GM23338 (cell line): ENCODE measurements around the gene DDX46. TPM values are rescaled to one million over a fixed set of nuclear protein-coding genes. Genes with fewer than 3 reads are reported as not detected.

ENCODE experiments used
- ATAC-seq: fragments of 200-7000 bp; cut with Tn5 transposase; 3 replicates; pipeline ENCODE4 v1.9.1; 2020
- DNase-seq: peaks from one replicate; pipeline ENCODE4 v3.0.0-alpha.2; 2015; ENCODE audit warnings: low spot score
- H2AFZ ChIP-seq: fragments of 200-600 bp; sonication (generic); 2 replicates; pipeline ENCODE4 v1.8.0; 2016; ENCODE audit warnings: antibody characterized with exemption, mild to moderate bottlenecking, moderate library complexity
- H3F3A ChIP-seq: fragments of 200-600 bp; sonication (generic); replicated peaks from 2 replicates; pipeline ENCODE4 v1.8.0; 2017; ENCODE audit warnings: antibody characterized with exemption, mixed run types, low read depth
- H3K27ac ChIP-seq: fragments of 200-600 bp; sonication (generic); 2 replicates; pipeline ENCODE4 v1.6.1; 2016; ENCODE audit warnings: low read depth
- H3K27me3 ChIP-seq: fragments of 200-600 bp; sonication (generic); 2 replicates; pipeline ENCODE4 v1.8.0; 2016; ENCODE audit warnings: mild to moderate bottlenecking, mixed run types, moderate library complexity; ENCODE audit not compliant: insufficient read depth
- H3K36me3 ChIP-seq: fragments of 200-600 bp; sonication (generic); 2 replicates; pipeline ENCODE4 v1.8.0; 2016; ENCODE audit warnings: mild to moderate bottlenecking; ENCODE audit not compliant: insufficient read depth
- H3K4me1 ChIP-seq: fragments of 200-600 bp; sonication (generic); 2 replicates; pipeline ENCODE4 v1.8.0; 2016; ENCODE audit warnings: mild to moderate bottlenecking, moderate library complexity; ENCODE audit not compliant: insufficient read depth
- H3K4me2 ChIP-seq: fragments of 200-600 bp; sonication (generic); 2 replicates; pipeline ENCODE4 v1.7.1; 2017; ENCODE audit warnings: mixed run types
- H3K4me3 ChIP-seq: fragments of 200-600 bp; sonication (generic); 2 replicates; pipeline ENCODE4 v1.6.1; 2016; ENCODE audit warnings: mixed run types
- H3K79me2 ChIP-seq: fragments of 200-600 bp; sonication (generic); replicated peaks from 2 replicates; pipeline ENCODE4 v1.8.0; 2017; ENCODE audit warnings: mild to moderate bottlenecking; ENCODE audit not compliant: insufficient read depth
- H3K9me2 ChIP-seq: fragments of 200-600 bp; sonication (generic); 2 replicates; pipeline ENCODE4 v1.8.0; 2017; ENCODE audit not compliant: insufficient read depth
- H4K20me1 ChIP-seq: fragments of 200-600 bp; sonication (generic); replicated peaks from 2 replicates; pipeline ENCODE4 v1.8.0; 2017; ENCODE audit warnings: mild to moderate bottlenecking; ENCODE audit not compliant: insufficient read depth
- H3K27ac Mint-ChIP-seq: 2 replicates; pipeline ENCODE4 v1.8.0; 2020; ENCODE audit warnings: inconsistent platforms, mild to moderate bottlenecking, moderate library complexity, mixed read lengths
- H3K27me3 Mint-ChIP-seq: 3 replicates; pipeline ENCODE4 v1.8.0; 2022; ENCODE audit warnings: low read depth, mild to moderate bottlenecking, moderate library complexity, mixed read lengths, inconsistent platforms; ENCODE audit not compliant: insufficient read depth, poor library complexity
- H3K36me3 Mint-ChIP-seq: 3 replicates; pipeline ENCODE4 v1.8.0; 2021; ENCODE audit warnings: low read depth, mild to moderate bottlenecking, inconsistent platforms, moderate library complexity, mixed read lengths
- H3K4me1 Mint-ChIP-seq: 3 replicates; pipeline ENCODE4 v1.8.0; 2020; ENCODE audit warnings: mild to moderate bottlenecking, inconsistent platforms, mixed read lengths
- H3K4me3 Mint-ChIP-seq: 3 replicates; pipeline ENCODE4 v1.8.0; 2021; ENCODE audit warnings: moderate library complexity, mild to moderate bottlenecking, inconsistent platforms, mixed read lengths
- H3K9me3 Mint-ChIP-seq: 3 replicates; pipeline ENCODE4 v1.8.0; 2020; ENCODE audit warnings: moderate library complexity, mild to moderate bottlenecking, inconsistent platforms, mixed read lengths
- CREB1 ChIP-seq: fragments of 250-450 bp; sonication (Bioruptor Pico); IDR thresholded peaks from 2 replicates; pipeline ENCODE4 v1.5.0; 2020; ENCODE audit warnings: low read depth, mild to moderate bottlenecking, moderate library complexity
- EZH2 ChIP-seq: fragments of 200-600 bp; sonication (generic); IDR thresholded peaks from one replicate; pipeline ENCODE4 v1.8.0; 2017; ENCODE audit warnings: antibody characterized with exemption, mild to moderate bottlenecking, low read depth; ENCODE audit not compliant: unreplicated experiment
- EZH2phosphoT487 ChIP-seq: fragments of 200-600 bp; sonication (generic); IDR thresholded peaks from one replicate; pipeline ENCODE4 v1.8.1; 2018; ENCODE audit warnings: antibody characterized with exemption; ENCODE audit not compliant: unreplicated experiment
- JUNB ChIP-seq: IDR thresholded peaks from one replicate; pipeline ENCODE4 v1.6.1; 2016; ENCODE audit warnings: antibody characterized with exemption; ENCODE audit not compliant: unreplicated experiment
- NANOG ChIP-seq: IDR thresholded peaks from 2 replicates; pipeline ENCODE4 v1.6.1; 2016; ENCODE audit warnings: antibody characterized with exemption, borderline replicate concordance
- POLR2AphosphoS5 ChIP-seq: IDR thresholded peaks from 2 replicates; pipeline ENCODE4 v1.6.1; 2016; ENCODE audit warnings: antibody characterized with exemption, low read depth
- STAT1 ChIP-seq: IDR thresholded peaks from one replicate; pipeline ENCODE4 v1.6.1; 2016; ENCODE audit warnings: antibody characterized with exemption; ENCODE audit not compliant: unreplicated experiment
- ZNF114 ChIP-seq: fragments of 250-450 bp; sonication (Bioruptor Pico); IDR thresholded peaks from 2 replicates; pipeline ENCODE4 v1.5.0; 2020; ENCODE audit warnings: mild to moderate bottlenecking, moderate library complexity
- ZNF331 ChIP-seq: fragments of 250-450 bp; sonication (Bioruptor Pico); IDR thresholded peaks from 2 replicates; pipeline ENCODE4 v1.5.0; 2020; ENCODE audit warnings: low read depth, mild to moderate bottlenecking, moderate library complexity
- polyA plus RNA-seq: library from polyadenylated mRNA; unstranded; fragments of >200 nt; fragmentation: Nextera tagmentation; extraction: Ambion mirVana; gene quantifications from 2 replicates; pipeline ENCODE4 v1.2.1, GENCODE V29; 2016
- total RNA-seq: library from RNA; depleted of rRNA; stranded (reverse); fragments of >200 nt; shearing (Covaris generic); gene quantifications from 2 replicates; pipeline ENCODE4 v1.2.3, GENCODE V29; 2014
- TF ChIP-seq, protein P1 (sequence below): IDR thresholded peaks from 2 replicates; pipeline ENCODE4 v1.6.1; 2016; ENCODE audit warnings: antibody characterized with exemption
- TF ChIP-seq, protein P2 (sequence below): IDR thresholded peaks from one replicate; pipeline ENCODE4 v1.6.1; 2018; ENCODE audit warnings: antibody characterized with exemption; ENCODE audit not compliant: unreplicated experiment
- TF ChIP-seq, protein P3 (sequence below): fragments of 250-450 bp; sonication (Bioruptor Pico); IDR thresholded peaks from 2 replicates; pipeline ENCODE4 v1.5.0; 2020; ENCODE audit warnings: mild to moderate bottlenecking, moderate library complexity
- TF ChIP-seq, protein P4 (sequence below), 2 experiments: fragments of 200-600 bp in 1 of 2; sonication (generic) in 1 of 2; conservative IDR thresholded peaks; 2 replicates each; pipeline versions ENCODE4 v1.5.1 to v1.6.1; 2016 to 2017; ENCODE audit warnings: antibody characterized with exemption in 2 of 2, low read depth in 2 of 2, mild to moderate bottlenecking in 2 of 2, moderate library complexity in 1 of 2

Gene DDX46
- total and polyA plus RNA-seq, 2 experiments from 2014 or later, result 85.6 to 91.4 TPM

DNA sequence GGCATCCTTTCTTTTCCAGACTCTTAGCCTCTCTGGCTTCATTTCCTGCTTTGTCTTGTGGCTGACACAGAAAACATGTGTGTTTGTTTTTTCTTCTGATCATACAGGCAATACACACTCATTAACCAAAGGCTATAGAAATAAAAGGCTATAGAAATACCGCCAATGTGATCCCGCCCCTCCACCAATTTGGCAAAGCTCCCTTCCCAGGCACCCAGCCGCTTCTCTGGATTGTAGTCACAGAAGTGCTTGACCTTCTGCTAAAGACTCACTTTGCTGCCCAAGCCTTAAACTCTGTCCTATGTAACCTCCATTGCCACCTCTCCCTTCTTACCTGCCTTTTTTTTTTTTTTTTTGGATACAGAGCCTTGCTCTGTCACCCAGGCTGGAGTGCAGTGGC lies 120.9 kb downstream of the DDX46 start:
- no peak overlapping the region for H3K27ac ChIP-seq
- Mint-ChIP-seq H3K4me3 (no peak overlapping the region), H3K27ac (peak overlapping the region; percentile 56; the same call in 1 of the 2 replicates), H3K4me1 (peaks cover 11% of the 10 kb centered on the region), H3K9me3 (peaks cover 5% of the 10 kb centered on the region; the same call in 2 of the 3 replicates), H3K27me3 (peaks cover 12% of the 10 kb centered on the region), H3K36me3 (peaks cover 5% of the 10 kb centered on the region)
- DNase-seq (no peak), ATAC-seq (no peak)
- H3F3A ChIP-seq, result 0 out of 2 replicates have a peak, but pooled peaks cover 6% of the 10 kb centered on the region
- H3K36me3 ChIP-seq, result no peaks in the 10 kb centered on the region
- no peaks in the 10 kb centered on the region for H3K27me3 ChIP-seq
- TF ChIP-seq, protein P1, sequence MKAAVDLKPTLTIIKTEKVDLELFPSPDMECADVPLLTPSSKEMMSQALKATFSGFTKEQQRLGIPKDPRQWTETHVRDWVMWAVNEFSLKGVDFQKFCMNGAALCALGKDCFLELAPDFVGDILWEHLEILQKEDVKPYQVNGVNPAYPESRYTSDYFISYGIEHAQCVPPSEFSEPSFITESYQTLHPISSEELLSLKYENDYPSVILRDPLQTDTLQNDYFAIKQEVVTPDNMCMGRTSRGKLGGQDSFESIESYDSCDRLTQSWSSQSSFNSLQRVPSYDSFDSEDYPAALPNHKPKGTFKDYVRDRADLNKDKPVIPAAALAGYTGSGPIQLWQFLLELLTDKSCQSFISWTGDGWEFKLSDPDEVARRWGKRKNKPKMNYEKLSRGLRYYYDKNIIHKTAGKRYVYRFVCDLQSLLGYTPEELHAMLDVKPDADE, result no peak
- TF ChIP-seq, protein P2, sequence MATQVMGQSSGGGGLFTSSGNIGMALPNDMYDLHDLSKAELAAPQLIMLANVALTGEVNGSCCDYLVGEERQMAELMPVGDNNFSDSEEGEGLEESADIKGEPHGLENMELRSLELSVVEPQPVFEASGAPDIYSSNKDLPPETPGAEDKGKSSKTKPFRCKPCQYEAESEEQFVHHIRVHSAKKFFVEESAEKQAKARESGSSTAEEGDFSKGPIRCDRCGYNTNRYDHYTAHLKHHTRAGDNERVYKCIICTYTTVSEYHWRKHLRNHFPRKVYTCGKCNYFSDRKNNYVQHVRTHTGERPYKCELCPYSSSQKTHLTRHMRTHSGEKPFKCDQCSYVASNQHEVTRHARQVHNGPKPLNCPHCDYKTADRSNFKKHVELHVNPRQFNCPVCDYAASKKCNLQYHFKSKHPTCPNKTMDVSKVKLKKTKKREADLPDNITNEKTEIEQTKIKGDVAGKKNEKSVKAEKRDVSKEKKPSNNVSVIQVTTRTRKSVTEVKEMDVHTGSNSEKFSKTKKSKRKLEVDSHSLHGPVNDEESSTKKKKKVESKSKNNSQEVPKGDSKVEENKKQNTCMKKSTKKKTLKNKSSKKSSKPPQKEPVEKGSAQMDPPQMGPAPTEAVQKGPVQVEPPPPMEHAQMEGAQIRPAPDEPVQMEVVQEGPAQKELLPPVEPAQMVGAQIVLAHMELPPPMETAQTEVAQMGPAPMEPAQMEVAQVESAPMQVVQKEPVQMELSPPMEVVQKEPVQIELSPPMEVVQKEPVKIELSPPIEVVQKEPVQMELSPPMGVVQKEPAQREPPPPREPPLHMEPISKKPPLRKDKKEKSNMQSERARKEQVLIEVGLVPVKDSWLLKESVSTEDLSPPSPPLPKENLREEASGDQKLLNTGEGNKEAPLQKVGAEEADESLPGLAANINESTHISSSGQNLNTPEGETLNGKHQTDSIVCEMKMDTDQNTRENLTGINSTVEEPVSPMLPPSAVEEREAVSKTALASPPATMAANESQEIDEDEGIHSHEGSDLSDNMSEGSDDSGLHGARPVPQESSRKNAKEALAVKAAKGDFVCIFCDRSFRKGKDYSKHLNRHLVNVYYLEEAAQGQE, result no peak
- TF ChIP-seq POLR2AphosphoS5, result no peak
- no peak for TF ChIP-seq STAT1
- no peak for TF ChIP-seq NANOG
- TF ChIP-seq CREB1 (CRISPR knock-in tag), result no peak
- TF ChIP-seq EZH2, result no peak
- TF ChIP-seq EZH2phosphoT487, result no peak
- TF ChIP-seq JUNB, result no peak
- TF ChIP-seq, protein P3, sequence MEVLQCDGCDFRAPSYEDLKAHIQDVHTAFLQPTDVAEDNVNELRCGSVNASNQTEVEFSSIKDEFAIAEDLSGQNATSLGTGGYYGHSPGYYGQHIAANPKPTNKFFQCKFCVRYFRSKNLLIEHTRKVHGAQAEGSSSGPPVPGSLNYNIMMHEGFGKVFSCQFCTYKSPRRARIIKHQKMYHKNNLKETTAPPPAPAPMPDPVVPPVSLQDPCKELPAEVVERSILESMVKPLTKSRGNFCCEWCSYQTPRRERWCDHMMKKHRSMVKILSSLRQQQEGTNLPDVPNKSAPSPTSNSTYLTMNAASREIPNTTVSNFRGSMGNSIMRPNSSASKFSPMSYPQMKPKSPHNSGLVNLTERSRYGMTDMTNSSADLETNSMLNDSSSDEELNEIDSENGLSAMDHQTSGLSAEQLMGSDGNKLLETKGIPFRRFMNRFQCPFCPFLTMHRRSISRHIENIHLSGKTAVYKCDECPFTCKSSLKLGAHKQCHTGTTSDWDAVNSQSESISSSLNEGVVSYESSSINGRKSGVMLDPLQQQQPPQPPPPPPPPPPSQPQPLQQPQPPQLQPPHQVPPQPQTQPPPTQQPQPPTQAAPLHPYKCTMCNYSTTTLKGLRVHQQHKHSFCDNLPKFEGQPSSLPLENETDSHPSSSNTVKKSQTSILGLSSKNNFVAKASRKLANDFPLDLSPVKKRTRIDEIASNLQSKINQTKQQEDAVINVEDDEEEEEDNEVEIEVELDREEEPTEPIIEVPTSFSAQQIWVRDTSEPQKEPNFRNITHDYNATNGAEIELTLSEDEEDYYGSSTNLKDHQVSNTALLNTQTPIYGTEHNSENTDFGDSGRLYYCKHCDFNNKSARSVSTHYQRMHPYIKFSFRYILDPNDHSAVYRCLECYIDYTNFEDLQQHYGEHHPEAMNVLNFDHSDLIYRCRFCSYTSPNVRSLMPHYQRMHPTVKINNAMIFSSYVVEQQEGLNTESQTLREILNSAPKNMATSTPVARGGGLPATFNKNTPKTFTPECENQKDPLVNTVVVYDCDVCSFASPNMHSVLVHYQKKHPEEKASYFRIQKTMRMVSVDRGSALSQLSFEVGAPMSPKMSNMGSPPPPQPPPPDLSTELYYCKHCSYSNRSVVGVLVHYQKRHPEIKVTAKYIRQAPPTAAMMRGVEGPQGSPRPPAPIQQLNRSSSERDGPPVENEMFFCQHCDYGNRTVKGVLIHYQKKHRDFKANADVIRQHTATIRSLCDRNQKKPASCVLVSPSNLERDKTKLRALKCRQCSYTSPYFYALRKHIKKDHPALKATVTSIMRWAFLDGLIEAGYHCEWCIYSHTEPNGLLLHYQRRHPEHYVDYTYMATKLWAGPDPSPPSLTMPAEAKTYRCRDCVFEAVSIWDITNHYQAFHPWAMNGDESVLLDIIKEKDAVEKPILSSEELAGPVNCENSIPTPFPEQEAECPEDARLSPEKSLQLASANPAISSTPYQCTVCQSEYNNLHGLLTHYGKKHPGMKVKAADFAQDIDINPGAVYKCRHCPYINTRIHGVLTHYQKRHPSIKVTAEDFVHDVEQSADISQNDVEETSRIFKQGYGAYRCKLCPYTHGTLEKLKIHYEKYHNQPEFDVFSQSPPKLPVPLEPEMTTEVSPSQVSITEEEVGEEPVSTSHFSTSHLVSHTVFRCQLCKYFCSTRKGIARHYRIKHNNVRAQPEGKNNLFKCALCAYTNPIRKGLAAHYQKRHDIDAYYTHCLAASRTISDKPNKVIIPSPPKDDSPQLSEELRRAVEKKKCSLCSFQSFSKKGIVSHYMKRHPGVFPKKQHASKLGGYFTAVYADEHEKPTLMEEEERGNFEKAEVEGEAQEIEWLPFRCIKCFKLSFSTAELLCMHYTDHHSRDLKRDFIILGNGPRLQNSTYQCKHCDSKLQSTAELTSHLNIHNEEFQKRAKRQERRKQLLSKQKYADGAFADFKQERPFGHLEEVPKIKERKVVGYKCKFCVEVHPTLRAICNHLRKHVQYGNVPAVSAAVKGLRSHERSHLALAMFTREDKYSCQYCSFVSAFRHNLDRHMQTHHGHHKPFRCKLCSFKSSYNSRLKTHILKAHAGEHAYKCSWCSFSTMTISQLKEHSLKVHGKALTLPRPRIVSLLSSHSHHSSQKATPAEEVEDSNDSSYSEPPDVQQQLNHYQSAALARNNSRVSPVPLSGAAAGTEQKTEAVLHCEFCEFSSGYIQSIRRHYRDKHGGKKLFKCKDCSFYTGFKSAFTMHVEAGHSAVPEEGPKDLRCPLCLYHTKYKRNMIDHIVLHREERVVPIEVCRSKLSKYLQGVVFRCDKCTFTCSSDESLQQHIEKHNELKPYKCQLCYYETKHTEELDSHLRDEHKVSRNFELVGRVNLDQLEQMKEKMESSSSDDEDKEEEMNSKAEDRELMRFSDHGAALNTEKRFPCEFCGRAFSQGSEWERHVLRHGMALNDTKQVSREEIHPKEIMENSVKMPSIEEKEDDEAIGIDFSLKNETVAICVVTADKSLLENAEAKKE (CRISPR knock-in tag), result no peak
- TF ChIP-seq ZNF114 (CRISPR knock-in tag), result no peak
- no peak for TF ChIP-seq ZNF331 (CRISPR knock-in tag)
- TF ChIP-seq, protein P4, sequence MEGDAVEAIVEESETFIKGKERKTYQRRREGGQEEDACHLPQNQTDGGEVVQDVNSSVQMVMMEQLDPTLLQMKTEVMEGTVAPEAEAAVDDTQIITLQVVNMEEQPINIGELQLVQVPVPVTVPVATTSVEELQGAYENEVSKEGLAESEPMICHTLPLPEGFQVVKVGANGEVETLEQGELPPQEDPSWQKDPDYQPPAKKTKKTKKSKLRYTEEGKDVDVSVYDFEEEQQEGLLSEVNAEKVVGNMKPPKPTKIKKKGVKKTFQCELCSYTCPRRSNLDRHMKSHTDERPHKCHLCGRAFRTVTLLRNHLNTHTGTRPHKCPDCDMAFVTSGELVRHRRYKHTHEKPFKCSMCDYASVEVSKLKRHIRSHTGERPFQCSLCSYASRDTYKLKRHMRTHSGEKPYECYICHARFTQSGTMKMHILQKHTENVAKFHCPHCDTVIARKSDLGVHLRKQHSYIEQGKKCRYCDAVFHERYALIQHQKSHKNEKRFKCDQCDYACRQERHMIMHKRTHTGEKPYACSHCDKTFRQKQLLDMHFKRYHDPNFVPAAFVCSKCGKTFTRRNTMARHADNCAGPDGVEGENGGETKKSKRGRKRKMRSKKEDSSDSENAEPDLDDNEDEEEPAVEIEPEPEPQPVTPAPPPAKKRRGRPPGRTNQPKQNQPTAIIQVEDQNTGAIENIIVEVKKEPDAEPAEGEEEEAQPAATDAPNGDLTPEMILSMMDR (conservative IDR thresholded peaks at IDR 0.05; ENCODE audit: low read depth in 2 of 2), result no peak
- no peak overlapping the region for H3K4me3 ChIP-seq
- H3K9me2 ChIP-seq, result no peaks in the 10 kb centered on the region
- no peaks in the 10 kb centered on the region for H4K20me1 ChIP-seq
- peaks cover 27% of the 10 kb centered on the region for H3K79me2 ChIP-seq
- H3K4me1 ChIP-seq, result peaks cover 4% of the 10 kb centered on the region; the same call in 1 of the 2 replicates
- H3K4me2 ChIP-seq, result no peak overlapping the region
- H2AFZ ChIP-seq, result no peak overlapping the region
